HepG2 (cell line): Measurements from ENCODE around the gene GNG10. TPM values are rescaled to one million over a fixed set of nuclear protein-coding genes. Genes with fewer than 3 reads are reported as not detected.

Experiments used
- CHCHD3 ChIP-seq: sonication (generic); formaldehyde crosslinking; IDR thresholded peaks from 2 replicates; pipeline ENCODE4 v1.8.0; 2022; ENCODE audit warnings: mild to moderate bottlenecking, missing genetic modification reagents, moderate library complexity
- DNMT3B ChIP-seq: conservative IDR thresholded peaks from 2 replicates; pipeline ENCODE4 v1.6.1; 2016; ENCODE audit warnings: missing biosample characterization, control low read depth
- FOXA3 ChIP-seq: IDR thresholded peaks from 2 replicates; pipeline ENCODE4 v1.6.1; 2016; ENCODE audit warnings: missing genetic modification reagents, missing compliant biosample characterization
- JUN ChIP-seq: sonication (generic); formaldehyde crosslinking; IDR thresholded peaks from 2 replicates; pipeline ENCODE4 v1.4.0; 2020; ENCODE audit warnings: mild to moderate bottlenecking, missing genetic modification reagents
- MED8 ChIP-seq: sonication (generic); formaldehyde crosslinking; IDR thresholded peaks from 2 replicates; pipeline ENCODE4 v1.8.1; 2023; ENCODE audit warnings: mild to moderate bottlenecking, missing genetic modification reagents; ENCODE audit not compliant: insufficient replicate concordance
- MNT ChIP-seq: fragments of 450-650 bp; IDR thresholded peaks from 2 replicates; pipeline ENCODE4 v1.6.1; 2016
- MXD3 ChIP-seq: IDR thresholded peaks from 2 replicates; pipeline ENCODE4 v1.6.1; 2016; ENCODE audit warnings: mild to moderate bottlenecking, missing biosample characterization, missing genetic modification reagents
- PBX3 ChIP-seq: sonication (generic); formaldehyde crosslinking; IDR thresholded peaks from 2 replicates; pipeline ENCODE4 v1.8.1; 2023; ENCODE audit warnings: missing genetic modification reagents, inconsistent platforms, borderline replicate concordance
- PRMT3 ChIP-seq: sonication (generic); formaldehyde crosslinking; IDR thresholded peaks from 2 replicates; pipeline ENCODE4 v1.8.1; 2022; ENCODE audit warnings: low read depth, mild to moderate bottlenecking, moderate library complexity, missing genetic modification reagents, borderline replicate concordance
- SMAD1 ChIP-seq: sonication (generic); formaldehyde crosslinking; IDR thresholded peaks from 2 replicates; pipeline ENCODE4 v1.4.0; 2020; ENCODE audit warnings: missing genetic modification reagents, low read depth, mild to moderate bottlenecking, borderline replicate concordance
- TBX2 ChIP-seq: sonication (generic); formaldehyde crosslinking; IDR thresholded peaks from 2 replicates; pipeline ENCODE4 v1.5.0; 2020; ENCODE audit warnings: missing genetic modification reagents, mild to moderate bottlenecking, borderline replicate concordance
- TCF7L2 ChIP-seq: IDR thresholded peaks from 2 replicates; pipeline ENCODE4 v1.6.1; 2011; ENCODE audit warnings: mild to moderate bottlenecking, low read depth, low read length, moderate library complexity
- TOE1 ChIP-seq: sonication (generic); formaldehyde crosslinking; IDR thresholded peaks from 2 replicates; pipeline ENCODE4 v1.4.0; 2020; ENCODE audit warnings: mild to moderate bottlenecking, missing genetic modification reagents
- ZFX ChIP-seq: sonication (generic); formaldehyde crosslinking; IDR thresholded peaks from 2 replicates; pipeline ENCODE4 v1.4.0; 2020; ENCODE audit warnings: mild to moderate bottlenecking, low read depth, missing genetic modification reagents, moderate library complexity
- ZNF143 ChIP-seq: sonication (generic); formaldehyde crosslinking; IDR thresholded peaks from 2 replicates; pipeline ENCODE4 v1.4.0; 2020; ENCODE audit warnings: missing genetic modification reagents
- ZNF234 ChIP-seq: sonication (generic); formaldehyde crosslinking; conservative IDR thresholded peaks from 2 replicates; pipeline ENCODE4 v1.5.1; 2020; ENCODE audit warnings: mild to moderate bottlenecking, missing genetic modification reagents
- ZNF253 ChIP-seq: sonication (generic); formaldehyde crosslinking; IDR thresholded peaks from 2 replicates; pipeline ENCODE4 v1.8.0; 2022; ENCODE audit warnings: mild to moderate bottlenecking, missing genetic modification reagents, borderline replicate concordance
- ZNF414 ChIP-seq: sonication (generic); formaldehyde crosslinking; IDR thresholded peaks from 2 replicates; pipeline ENCODE4 v1.5.0; 2020; ENCODE audit warnings: missing genetic modification reagents
- ZNF432 ChIP-seq: sonication (generic); formaldehyde crosslinking; IDR thresholded peaks from 2 replicates; pipeline ENCODE4 v1.5.0; 2020; ENCODE audit warnings: missing genetic modification reagents, mild to moderate bottlenecking, borderline replicate concordance
- ZNF670 ChIP-seq: sonication (generic); formaldehyde crosslinking; IDR thresholded peaks from 2 replicates; pipeline ENCODE4 v1.8.0; 2022; ENCODE audit warnings: mild to moderate bottlenecking, missing genetic modification reagents, borderline replicate concordance
- ZSCAN9 ChIP-seq: IDR thresholded peaks from 2 replicates; pipeline ENCODE4 v1.6.1; 2016; ENCODE audit warnings: borderline replicate concordance
- polyA plus RNA-seq, 8 experiments: library from polyadenylated mRNA; depleted of rRNA in 3 of 8; stranded (reverse) in 7 of 8; unstranded in 1 of 8; fragments of >200 nt; fragmentation: Illumina TruSeq in 4 of 8; extraction: Trizol in 4 of 8; gene quantifications; 2 replicates each; pipeline versions ENCODE4 v1.2.1 to v1.2.3, GENCODE V29; 2011 to 2016; ENCODE audit warnings: low read depth in 4 of 8, missing spikeins in 1 of 8, mixed read lengths in 1 of 8; ENCODE audit not compliant: insufficient read depth in 1 of 8
- total RNA-seq, 5 experiments: library from RNA; depleted of rRNA; stranded (reverse); fragments of >200 nt; fragmentation: Illumina TruSeq; extraction: Trizol; gene quantifications; 2 replicates each; pipeline ENCODE4 v1.2.3, GENCODE V29; 2016; ENCODE audit warnings: low read depth in 1 of 5
- TF ChIP-seq, protein P1 (sequence below): sonication (generic); formaldehyde crosslinking; IDR thresholded peaks from 2 replicates; pipeline ENCODE4 v1.4.0; 2020; ENCODE audit warnings: mild to moderate bottlenecking, missing genetic modification reagents
- TF ChIP-seq, protein P2 (sequence below): sonication (generic); formaldehyde crosslinking; IDR thresholded peaks from 2 replicates; pipeline ENCODE4 v1.5.1; 2020; ENCODE audit warnings: missing genetic modification reagents, mild to moderate bottlenecking, borderline replicate concordance

Gene GNG10
- total and polyA plus RNA-seq, 2 of the 13 experiments (the other 11 are each of a cell fraction or from before 2014, with no cell fraction given): 29.8 to 32.4 TPM

- TF ChIP-seq, protein P1, sequence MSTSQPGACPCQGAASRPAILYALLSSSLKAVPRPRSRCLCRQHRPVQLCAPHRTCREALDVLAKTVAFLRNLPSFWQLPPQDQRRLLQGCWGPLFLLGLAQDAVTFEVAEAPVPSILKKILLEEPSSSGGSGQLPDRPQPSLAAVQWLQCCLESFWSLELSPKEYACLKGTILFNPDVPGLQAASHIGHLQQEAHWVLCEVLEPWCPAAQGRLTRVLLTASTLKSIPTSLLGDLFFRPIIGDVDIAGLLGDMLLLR (CRISPR knock-in tag): no peak
- TF ChIP-seq ZNF253: no peak
- no peak for TF ChIP-seq PRMT3 (CRISPR knock-in tag)
- no peak for TF ChIP-seq ZNF143 (CRISPR knock-in tag)
- TF ChIP-seq ZSCAN9 (CRISPR knock-in tag): no peak
- TF ChIP-seq TCF7L2: no peak
- no peak for TF ChIP-seq MXD3 (CRISPR knock-in tag)
- TF ChIP-seq ZNF414 (CRISPR knock-in tag): no peak
- TF ChIP-seq PBX3 (CRISPR knock-in tag): no peak
- 0 out of 2 replicates have a peak, but pooled peaks have one; percentile 14 for TF ChIP-seq FOXA3 (CRISPR knock-in tag)
- no peak for TF ChIP-seq CHCHD3 (CRISPR knock-in tag)
- no peak for TF ChIP-seq JUN
- TF ChIP-seq TBX2 (CRISPR knock-in tag): peak; percentile 53
- TF ChIP-seq ZNF234 (CRISPR knock-in tag): no peak
- no peak for TF ChIP-seq ZNF670 (CRISPR knock-in tag)
- no peak for TF ChIP-seq TOE1 (CRISPR knock-in tag)
- TF ChIP-seq ZNF432 (CRISPR knock-in tag): no peak
- no peak for TF ChIP-seq SMAD1 (CRISPR knock-in tag)
- no peak for TF ChIP-seq MNT
- no peak for TF ChIP-seq MED8 (CRISPR knock-in tag)
- TF ChIP-seq ZFX: 0 out of 2 replicates have a peak, but pooled peaks have one; percentile 13
- TF ChIP-seq, protein P2, sequence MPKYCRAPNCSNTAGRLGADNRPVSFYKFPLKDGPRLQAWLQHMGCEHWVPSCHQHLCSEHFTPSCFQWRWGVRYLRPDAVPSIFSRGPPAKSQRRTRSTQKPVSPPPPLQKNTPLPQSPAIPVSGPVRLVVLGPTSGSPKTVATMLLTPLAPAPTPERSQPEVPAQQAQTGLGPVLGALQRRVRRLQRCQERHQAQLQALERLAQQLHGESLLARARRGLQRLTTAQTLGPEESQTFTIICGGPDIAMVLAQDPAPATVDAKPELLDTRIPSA (CRISPR knock-in tag): no peak
- TF ChIP-seq DNMT3B (CRISPR knock-in tag): no peak
These were observed 16.9 kb downstream of the GNG10 start (continued) for GRCh38 chr9:111678293-111678692.
